22Rv1 (cell line): ENCODE measurements around the gene ELP6.

Experiments
- H3K27ac ChIP-seq: fragments of 450-650 bp; 2 replicates; pipeline ENCODE4 v1.5.1; 2017
- CTCF ChIP-seq: fragments of 450-650 bp; IDR thresholded peaks from 2 replicates; pipeline ENCODE4 v1.5.1; 2017; ENCODE audit warnings: mild to moderate bottlenecking
- ZFX ChIP-seq: fragments of 450-650 bp; IDR thresholded peaks from 2 replicates; pipeline ENCODE4 v1.6.1; 2017; ENCODE audit warnings: antibody characterized with exemption, borderline replicate concordance

ELP6 gene

DNA sequence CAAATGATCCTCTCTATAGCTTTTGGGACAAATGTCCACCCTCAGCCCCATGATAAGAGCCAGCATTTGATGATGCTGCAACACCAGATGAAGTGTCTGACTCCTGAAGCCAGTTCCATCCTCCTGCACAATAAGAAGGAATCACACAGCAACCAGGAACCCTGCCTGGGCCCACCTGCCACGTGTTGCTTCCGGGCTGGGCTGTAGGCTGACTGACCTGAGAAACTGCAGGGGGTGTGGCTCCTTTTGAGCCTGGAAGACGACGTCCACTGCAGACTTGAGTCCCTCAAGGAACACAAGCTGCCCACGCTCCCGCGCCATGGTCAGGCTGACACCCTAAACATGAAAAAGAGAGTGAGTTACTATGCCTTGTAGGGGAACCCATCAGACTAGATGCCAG, 9.4 kb downstream of the ELP6 start:
- no peak for TF ChIP-seq CTCF
- no peak for TF ChIP-seq ZFX
- no peak overlapping the region for H3K27ac ChIP-seq

DNA sequence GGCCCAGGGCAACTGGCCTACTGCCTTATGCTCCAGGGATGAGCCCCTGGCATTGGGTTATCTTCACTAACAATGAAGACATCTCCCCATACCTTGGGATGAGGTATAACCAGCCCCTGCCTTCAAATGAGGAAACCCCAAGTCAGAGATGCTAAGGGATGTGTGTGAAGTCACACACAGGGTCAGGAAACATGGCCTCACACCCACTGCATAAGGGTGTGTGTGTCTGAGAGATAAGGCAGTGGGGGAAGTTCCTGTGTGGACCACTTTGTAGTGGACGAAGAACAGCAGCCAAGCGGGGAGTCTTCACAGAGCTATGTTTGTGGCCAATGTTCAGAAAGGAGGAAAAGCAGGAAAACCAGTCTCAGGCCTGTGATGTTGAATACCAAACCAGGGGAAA, 10.5 kb downstream of the ELP6 start:
- no peak overlapping the region for H3K27ac ChIP-seq
- no peak for TF ChIP-seq CTCF
- no peak for TF ChIP-seq ZFX

- no peak overlapping the region for H3K27ac ChIP-seq
- TF ChIP-seq ZFX (no peak), CTCF (no peak)
Observed at GRCh38 chr3:47496892-47497291, 16.6 kb downstream of the ELP6 start.

GRCh38 chr3:47495886-47496285, 17.6 kb downstream of the ELP6 start:
- TF ChIP-seq CTCF (no peak), ZFX (no peak)

DNA sequence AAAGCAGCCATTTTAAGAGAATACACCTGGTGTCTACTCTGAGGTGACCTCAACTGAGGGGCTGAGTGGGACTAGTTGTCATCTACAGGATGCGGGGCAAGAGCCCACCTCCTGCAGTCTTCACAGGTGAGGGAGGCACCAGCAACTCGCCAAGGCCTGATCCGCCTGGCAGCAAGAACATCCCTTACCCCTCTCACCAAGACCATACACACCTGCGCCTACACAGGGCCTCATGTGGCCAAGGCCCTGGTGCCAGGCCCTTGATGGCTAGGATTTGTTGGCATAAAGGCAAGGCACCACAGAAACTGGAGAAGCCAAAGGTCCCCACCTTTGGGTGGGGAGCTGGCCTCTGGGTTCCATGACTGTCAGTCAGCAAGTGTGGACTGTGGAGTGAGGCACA, 18.4 kb downstream of the ELP6 start:
- TF ChIP-seq ZFX (no peak), CTCF (no peak)
- H3K27ac ChIP-seq = no peak overlapping the region

More at GRCh38 chr3:47495886-47496285, 17.6 kb downstream of the ELP6 start:
- H3K27ac ChIP-seq = no peak overlapping the region

DNA sequence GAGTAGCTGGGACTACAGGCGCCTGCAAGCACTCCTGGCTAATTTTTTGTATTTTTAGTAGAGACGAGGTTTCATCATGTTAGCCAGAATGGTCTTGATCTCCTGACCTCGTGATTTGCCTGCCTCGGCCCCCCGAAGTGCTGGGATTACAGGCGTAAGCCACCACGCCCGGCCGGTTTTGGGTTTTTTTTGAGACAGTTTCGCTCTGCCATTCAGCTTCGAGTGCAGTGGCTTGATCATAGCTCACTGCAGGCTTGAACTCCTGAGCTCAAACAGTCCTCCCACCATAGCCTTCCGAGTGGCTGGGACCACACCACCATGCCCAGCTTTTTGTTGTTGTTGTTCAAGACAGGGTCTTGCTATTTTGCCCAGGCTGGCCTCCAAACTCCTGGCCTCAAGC, 21.7 kb downstream of the ELP6 start:
- no peak overlapping the region for H3K27ac ChIP-seq
- TF ChIP-seq CTCF = no peak
- no peak for TF ChIP-seq ZFX

DNA sequence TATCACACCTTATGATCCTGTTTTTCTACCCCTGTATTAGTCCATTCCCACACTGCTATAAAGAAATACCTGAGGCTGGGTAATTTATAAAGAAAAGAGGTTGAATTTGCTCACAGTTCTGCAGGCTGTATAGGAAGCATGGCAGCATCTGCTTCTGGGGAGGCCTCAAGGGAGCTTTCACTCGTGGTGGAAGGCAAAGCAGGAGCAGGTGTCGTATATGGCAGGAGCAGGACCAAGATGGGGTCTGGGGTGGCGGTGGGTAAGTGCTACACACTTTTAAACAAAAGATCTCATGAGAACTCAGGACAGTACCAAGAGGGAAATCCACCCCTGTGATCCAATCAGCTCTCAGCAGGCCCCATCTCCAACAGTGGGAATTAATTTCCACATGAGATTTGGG, 22.3 kb downstream of the ELP6 start:
- no peak for TF ChIP-seq ZFX

DNA sequence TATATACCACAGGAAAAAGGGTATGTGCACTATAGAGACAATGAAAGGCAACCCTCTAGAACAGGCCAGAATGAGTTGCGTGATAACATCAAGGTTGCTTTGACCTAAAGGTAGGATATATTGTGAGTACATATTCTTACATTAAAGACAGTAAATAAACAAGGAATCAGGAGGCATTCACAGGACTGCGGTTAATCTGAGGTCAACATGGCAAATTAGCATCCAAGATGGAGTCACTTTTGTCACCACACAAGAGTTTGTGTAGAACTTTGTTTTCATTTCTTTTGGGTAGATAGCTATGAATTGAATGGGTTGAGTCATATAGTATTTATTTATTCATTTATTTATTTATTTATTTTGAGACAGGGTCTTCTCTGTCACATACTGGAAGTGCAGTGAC, 26.2 kb downstream of the ELP6 start:
- TF ChIP-seq ZFX = no peak
- TF ChIP-seq CTCF = no peak
- H3K27ac ChIP-seq = no peak overlapping the region

More for the DNA sequence above, 22.3 kb downstream of the ELP6 start:
- no peak overlapping the region for H3K27ac ChIP-seq
